HCT116 (cell line): Measurements from ENCODE around the gene RNF31. TPM values are rescaled to one million over a fixed set of nuclear protein-coding genes. Genes with fewer than 3 reads are reported as not detected.

Experiments
- EGR1 ChIP-seq: IDR thresholded peaks from 2 replicates; pipeline ENCODE4 v1.6.1; 2012; ENCODE audit warnings: low read depth
- ELF1 ChIP-seq: IDR thresholded peaks from 2 replicates; pipeline ENCODE4 v1.6.1; 2012; ENCODE audit warnings: low read depth, borderline replicate concordance
- total RNA-seq: library from RNA; stranded (reverse); gene quantifications from one replicate; pipeline ENCODE4 v1.2.1, GENCODE V29; 2021; ENCODE audit not compliant: unreplicated experiment
- TF ChIP-seq, protein P1 (sequence below): IDR thresholded peaks from 2 replicates; pipeline ENCODE4 v1.6.1; 2012; ENCODE audit warnings: low read depth
- TF ChIP-seq, protein P2 (sequence below), 3 experiments: fragments of 200-600 bp in 1 of 3; sonication (generic) in 1 of 3; IDR thresholded peaks in 2 of 3; conservative IDR thresholded peaks in 1 of 3; 2 replicates each; pipeline ENCODE4 v1.5.1; 2012 to 2017; ENCODE audit warnings: low read depth in 2 of 3, low read length in 2 of 3, antibody characterized with exemption in 1 of 3, borderline replicate concordance in 1 of 3, control low read depth in 1 of 3, mild to moderate bottlenecking in 1 of 3, mixed read lengths in 1 of 3, mixed run types in 1 of 3, moderate library complexity in 1 of 3; ENCODE audit not compliant: insufficient read depth in 1 of 3
- TF ChIP-seq, protein P3 (sequence below): IDR thresholded peaks from 2 replicates; pipeline ENCODE4 v1.6.1; 2012
- TF ChIP-seq, protein P4 (sequence below): IDR thresholded peaks from 2 replicates; pipeline ENCODE4 v1.6.1; 2011; ENCODE audit warnings: mild to moderate bottlenecking, low read length, moderate library complexity; ENCODE audit not compliant: insufficient replicate concordance; ENCODE audit errors: extremely low read depth

RNF31 gene
- total RNA-seq, 1 experiment from 2014 or later: 78.0 TPM

- TF ChIP-seq, protein P1, sequence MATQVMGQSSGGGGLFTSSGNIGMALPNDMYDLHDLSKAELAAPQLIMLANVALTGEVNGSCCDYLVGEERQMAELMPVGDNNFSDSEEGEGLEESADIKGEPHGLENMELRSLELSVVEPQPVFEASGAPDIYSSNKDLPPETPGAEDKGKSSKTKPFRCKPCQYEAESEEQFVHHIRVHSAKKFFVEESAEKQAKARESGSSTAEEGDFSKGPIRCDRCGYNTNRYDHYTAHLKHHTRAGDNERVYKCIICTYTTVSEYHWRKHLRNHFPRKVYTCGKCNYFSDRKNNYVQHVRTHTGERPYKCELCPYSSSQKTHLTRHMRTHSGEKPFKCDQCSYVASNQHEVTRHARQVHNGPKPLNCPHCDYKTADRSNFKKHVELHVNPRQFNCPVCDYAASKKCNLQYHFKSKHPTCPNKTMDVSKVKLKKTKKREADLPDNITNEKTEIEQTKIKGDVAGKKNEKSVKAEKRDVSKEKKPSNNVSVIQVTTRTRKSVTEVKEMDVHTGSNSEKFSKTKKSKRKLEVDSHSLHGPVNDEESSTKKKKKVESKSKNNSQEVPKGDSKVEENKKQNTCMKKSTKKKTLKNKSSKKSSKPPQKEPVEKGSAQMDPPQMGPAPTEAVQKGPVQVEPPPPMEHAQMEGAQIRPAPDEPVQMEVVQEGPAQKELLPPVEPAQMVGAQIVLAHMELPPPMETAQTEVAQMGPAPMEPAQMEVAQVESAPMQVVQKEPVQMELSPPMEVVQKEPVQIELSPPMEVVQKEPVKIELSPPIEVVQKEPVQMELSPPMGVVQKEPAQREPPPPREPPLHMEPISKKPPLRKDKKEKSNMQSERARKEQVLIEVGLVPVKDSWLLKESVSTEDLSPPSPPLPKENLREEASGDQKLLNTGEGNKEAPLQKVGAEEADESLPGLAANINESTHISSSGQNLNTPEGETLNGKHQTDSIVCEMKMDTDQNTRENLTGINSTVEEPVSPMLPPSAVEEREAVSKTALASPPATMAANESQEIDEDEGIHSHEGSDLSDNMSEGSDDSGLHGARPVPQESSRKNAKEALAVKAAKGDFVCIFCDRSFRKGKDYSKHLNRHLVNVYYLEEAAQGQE: no peak
- TF ChIP-seq, protein P2, sequence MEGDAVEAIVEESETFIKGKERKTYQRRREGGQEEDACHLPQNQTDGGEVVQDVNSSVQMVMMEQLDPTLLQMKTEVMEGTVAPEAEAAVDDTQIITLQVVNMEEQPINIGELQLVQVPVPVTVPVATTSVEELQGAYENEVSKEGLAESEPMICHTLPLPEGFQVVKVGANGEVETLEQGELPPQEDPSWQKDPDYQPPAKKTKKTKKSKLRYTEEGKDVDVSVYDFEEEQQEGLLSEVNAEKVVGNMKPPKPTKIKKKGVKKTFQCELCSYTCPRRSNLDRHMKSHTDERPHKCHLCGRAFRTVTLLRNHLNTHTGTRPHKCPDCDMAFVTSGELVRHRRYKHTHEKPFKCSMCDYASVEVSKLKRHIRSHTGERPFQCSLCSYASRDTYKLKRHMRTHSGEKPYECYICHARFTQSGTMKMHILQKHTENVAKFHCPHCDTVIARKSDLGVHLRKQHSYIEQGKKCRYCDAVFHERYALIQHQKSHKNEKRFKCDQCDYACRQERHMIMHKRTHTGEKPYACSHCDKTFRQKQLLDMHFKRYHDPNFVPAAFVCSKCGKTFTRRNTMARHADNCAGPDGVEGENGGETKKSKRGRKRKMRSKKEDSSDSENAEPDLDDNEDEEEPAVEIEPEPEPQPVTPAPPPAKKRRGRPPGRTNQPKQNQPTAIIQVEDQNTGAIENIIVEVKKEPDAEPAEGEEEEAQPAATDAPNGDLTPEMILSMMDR (IDR thresholded peaks at IDR 0.05 in 2 of 3, conservative IDR thresholded peaks at IDR 0.05 in 1 of 3; ENCODE audit: borderline replicate concordance in 1 of 3, insufficient read depth in 1 of 3, low read depth in 2 of 3, low read length in 2 of 3): no peak
- TF ChIP-seq, protein P3, sequence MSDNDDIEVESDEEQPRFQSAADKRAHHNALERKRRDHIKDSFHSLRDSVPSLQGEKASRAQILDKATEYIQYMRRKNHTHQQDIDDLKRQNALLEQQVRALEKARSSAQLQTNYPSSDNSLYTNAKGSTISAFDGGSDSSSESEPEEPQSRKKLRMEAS: peak; percentile 76
- TF ChIP-seq EGR1 (peak; percentile 92), ELF1 (no peak)
- TF ChIP-seq, protein P4, sequence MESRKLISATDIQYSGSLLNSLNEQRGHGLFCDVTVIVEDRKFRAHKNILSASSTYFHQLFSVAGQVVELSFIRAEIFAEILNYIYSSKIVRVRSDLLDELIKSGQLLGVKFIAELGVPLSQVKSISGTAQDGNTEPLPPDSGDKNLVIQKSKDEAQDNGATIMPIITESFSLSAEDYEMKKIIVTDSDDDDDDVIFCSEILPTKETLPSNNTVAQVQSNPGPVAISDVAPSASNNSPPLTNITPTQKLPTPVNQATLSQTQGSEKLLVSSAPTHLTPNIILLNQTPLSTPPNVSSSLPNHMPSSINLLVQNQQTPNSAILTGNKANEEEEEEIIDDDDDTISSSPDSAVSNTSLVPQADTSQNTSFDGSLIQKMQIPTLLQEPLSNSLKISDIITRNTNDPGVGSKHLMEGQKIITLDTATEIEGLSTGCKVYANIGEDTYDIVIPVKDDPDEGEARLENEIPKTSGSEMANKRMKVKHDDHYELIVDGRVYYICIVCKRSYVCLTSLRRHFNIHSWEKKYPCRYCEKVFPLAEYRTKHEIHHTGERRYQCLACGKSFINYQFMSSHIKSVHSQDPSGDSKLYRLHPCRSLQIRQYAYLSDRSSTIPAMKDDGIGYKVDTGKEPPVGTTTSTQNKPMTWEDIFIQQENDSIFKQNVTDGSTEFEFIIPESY: peak; percentile 20
These were observed 33.3 kb upstream of the RNF31 start (continued) for GRCh38 chr14:24113801-24114531.
